ENCODE results near the gene PNPLA2.
A peak's percentile ranks its signal among the peaks of the same experiment; 100 is the strongest.

Gene PNPLA2

DNA sequence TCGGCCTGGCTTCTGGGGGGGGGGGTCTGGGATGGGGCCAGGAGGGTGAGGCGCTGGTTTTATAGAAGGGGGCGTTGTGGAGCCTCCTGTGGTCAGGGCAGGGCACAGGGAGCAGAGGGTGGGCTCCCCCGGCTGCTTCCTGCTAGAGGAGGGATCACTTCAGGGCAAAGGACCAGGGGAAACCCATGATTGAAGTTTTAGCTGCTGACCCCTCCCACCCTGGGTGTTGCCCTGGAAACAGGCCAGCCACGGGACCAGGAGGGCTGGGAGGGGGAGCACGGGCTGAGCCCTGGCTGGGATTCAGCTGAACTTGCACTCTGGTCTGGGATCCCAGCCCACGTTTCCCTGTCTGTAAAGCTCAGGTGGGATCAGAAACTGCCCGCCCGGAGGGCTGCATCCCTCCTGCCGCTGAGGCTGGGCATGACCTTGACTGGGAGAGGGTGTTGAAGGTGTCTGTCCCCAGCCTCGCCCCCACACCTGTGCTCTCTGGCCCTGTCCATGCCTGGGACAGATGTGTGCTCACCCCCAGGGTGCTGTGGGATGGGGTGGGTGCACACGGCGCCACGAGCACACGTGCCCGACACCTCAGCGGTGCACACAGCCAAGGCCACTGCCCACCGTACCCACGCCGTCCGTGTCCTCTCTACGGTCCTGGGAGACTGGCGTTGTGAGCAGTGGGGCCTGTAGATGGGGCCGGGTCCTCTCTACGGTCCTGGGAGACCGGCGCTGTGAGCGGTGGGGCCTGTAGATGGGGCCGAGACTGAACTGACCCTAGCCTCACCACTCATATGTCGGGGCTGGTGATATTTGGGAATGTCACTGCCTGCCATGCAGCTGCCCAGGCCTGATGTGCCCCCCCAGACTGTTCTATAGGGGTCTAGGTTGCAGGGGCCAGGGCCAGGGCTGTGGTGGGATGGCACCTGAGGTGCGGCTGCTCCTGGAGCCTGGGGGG, 26.3 kb downstream of the PNPLA2 start:
- DNase-seq (ENCODE audit: low spot score) = peak; percentile 92

DNA sequence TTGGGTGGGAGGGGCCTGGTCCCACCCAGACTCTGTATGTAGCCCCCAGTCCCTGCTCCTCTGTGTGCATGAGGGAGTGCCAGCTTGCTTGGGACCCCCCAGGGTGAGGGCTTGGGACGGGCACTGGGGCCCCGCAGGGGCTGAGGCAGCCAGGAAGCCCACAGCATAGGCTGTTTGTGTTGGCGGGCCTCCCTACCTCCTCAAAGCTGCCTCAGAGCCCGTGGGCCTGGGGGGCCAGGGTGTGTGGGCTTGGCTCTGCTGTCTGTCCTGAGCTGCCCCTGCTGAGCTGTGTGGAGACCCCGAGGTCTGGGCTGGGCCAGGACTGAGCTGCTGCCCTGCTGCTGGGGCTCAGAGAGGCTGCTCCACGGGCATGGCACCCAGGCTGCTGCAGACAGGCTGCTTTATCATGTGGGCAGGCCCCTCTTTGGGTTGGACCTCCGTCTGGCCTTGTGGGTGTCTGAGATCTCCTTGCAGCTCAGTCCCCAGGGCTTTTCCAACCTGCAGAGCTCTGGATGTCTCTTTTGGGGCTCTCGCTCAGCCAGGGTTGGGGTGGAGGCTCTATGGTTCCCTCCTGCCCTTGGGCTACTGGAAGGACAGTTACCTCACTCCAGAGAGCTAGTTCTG, 27.3 kb downstream of the PNPLA2 start:
- DNase-seq (ENCODE audit: low spot score) = no peak

DNA sequence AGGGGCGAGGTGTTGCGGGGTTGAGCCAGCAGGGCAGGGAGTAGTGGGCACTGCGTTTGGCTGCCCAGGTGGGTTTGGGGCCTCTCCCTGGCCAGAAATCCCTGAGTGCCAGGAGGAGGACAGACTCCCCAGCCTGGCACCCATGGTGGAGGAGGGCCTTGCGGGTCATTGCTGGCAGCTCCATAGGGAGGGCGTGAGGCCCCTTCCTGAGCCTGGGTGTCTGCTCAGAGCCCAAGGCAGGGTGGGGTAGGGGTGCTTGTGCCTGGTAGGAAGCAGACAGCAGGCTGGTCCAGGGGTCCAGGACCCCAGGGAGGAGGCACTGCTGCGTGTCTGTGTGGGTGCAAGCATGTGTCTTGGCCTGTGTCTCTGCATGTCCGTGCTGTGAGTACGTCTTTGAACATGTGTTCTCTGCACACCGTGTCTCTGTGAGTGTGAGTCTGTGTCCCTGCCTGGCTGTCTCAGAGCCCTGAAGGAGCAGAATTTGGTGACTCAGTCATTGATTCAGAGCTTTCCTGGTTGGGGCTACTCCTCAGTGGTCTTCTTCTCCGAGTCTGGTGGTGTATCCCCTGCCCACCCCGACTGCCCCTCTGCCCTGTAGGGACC, 27.9 kb downstream of the PNPLA2 start:
- DNase-seq (ENCODE audit: low spot score) = peak; percentile 40

DNA sequence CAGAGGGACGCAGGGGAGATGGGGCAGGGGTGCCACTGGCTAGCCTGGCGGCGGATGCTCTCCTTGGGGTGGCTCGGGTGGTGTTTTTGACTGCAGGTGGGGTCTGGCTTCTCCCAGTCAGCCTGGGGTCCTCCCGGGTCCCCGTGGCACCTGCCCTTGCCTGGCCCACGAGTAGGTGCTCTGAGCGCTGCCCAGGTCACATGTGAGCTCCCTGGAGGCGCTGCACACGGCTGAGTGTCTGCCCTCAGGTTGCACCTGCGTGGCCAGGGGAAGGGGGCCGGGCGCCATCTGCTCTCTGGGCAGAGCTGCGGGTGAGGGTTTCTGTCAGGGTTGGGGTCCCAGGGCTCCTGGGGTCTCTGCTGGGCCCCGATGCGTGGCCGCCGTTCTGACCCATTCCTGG, 29.2 kb downstream of the PNPLA2 start:
- DNase-seq (ENCODE audit: low spot score) = no peak

DNA sequence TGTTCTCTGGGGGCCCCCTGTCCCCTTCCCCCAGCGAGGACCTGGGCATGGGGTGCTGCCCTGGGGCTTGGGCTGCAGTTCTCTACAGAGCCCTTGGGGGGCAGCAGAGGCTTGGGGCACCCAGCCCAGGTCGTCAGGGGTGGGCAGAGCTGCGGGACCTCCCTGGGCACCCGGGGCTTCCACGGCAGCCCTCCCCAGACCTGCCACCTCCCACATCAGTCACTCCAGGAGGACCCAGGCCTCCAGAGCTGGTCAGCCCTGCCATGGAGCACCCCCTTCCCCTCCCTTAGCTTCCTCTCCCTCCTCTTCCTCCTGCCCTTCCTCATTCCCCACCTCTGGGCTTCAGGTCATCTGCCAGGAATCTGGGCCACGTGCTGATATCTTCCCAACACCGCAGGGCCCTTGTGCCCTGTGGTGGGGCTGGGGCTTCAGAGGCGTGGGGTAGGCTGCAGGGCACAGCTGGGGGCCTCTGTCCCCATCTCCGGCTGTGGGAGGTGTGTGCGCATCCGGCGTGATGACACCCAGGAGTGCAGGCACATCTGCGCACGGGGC, 29.7 kb downstream of the PNPLA2 start:
- DNase-seq (ENCODE audit: low spot score) = peak; percentile 72

DNA sequence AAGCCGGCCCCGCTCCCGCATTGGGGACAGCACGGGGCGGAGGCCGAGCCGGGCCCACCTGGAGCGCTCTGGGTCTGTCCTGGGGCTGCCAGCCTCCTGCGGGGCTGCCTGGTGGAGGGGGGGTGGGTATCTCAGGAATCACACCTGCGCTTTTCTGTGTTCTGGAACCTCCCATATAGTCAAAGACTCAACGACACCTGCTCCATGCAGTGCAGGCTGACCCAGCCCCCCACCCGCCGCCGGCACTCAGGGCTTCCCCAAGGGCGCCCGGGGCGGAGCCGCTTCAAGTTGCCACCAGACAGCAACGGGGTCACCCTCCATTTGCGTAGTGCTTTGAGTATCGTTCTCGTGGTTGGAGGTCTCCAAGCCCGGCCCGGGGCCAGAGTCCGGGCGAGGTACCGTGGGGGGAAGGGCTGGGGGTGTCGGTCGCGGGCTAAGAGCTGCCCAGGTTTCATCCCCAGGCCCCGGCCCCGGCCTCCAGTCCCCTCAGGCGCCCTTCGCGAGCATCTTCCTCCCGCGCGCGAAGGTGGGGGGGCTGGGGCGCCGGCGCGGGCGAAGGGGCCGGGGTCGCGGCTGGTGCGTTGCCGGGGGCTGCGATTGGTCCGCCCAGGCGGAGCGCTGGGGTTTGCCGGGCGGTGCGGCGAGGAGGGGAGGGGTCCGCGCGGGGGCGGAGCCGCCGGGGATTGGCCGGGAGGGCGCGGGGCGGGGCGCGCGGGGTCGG, 30.6 kb downstream of the PNPLA2 start:
- no peak for DNase-seq (ENCODE audit: low spot score)

DNA sequence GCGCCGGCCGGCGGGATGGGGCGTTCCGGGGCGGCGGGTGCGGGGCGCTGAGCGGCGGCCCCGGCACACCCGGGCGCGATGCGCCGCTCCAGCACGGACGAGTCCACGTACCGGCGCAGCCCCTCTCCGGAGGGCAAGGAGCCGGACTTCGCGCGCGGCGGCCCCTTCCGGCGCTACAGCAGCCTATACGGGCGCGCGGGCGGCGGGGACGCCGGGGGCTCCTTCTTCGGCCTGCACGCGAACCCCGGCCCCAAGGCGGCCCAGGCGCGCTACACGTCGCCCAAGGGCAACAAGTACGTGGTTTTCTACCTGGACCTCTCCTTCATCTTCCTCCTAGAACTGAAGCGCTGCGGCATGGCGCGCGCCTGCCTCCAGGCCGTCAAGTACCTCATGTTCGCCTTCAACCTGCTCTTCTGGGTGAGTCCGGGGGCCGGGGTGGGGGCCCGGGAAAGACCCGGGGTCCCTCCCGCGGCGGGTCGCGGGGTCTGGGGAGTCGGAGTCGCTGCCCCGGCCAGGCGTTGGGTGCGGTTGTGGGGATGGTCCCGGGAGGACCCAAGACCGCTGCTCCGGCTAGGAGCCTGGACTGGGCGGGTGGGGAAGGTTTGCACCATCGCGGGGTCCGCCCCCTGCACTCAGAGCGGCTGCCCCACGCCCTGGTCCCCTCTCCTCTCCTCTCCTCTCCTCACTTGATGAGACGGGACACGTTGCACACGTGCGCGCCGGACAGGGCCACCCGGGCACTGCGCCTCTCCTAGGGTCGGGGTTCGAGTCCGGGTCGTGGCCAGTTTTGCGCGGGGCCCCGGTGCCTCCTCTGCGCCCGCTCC, 31.4 kb downstream of the PNPLA2 start:
- DNase-seq (ENCODE audit: low spot score) = no peak

DNA sequence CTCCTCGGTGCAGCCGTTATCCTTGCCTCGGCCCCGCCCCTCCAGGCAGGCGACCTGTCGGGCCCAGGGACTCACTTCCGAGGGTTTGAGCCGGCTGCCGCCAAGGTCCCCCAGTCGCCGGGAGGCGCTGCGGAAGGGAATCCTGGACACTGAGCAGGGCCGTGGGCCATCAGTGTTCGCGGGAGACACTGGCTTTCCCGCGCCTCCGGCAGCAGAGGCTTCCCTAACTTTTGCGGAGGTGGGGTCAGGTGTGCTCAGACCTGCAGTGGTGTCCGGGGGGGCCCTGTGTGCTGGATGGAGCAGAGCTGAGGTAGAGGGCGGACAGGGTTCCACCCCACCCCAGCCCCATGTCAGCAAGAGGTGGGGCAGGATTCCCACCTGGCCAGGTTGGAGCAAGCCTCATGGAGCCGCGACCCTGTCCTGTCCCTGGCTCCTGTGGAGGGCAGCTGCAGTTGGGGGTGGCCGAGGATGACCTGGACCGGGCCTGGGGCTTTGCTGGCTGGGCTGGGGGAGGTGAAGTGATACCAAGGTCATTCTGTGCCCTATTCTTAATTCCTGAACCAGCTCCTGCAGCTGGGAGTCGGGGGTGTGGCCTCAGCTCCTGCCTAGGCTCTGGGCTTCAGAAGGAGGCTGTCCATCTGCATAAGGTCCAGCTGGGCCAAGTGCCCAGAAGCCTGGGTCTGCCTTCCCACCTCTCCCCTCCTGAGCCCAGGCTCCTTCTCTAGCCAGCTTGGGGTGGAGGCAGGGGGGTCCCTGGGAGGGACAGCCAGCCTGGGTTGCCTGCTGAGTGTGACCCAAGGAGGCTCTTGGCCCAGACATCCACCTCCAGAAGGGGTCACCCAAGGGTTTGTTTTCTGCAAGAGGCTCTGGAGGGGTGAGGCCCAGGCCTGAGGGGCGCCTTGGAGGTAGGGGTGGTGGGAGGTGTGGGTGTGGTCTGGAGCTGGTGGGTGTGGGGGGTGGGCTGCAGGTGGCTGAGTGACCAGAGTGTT, 32.4 kb downstream of the PNPLA2 start:
- DNase-seq (ENCODE audit: low spot score) = no peak

DNA sequence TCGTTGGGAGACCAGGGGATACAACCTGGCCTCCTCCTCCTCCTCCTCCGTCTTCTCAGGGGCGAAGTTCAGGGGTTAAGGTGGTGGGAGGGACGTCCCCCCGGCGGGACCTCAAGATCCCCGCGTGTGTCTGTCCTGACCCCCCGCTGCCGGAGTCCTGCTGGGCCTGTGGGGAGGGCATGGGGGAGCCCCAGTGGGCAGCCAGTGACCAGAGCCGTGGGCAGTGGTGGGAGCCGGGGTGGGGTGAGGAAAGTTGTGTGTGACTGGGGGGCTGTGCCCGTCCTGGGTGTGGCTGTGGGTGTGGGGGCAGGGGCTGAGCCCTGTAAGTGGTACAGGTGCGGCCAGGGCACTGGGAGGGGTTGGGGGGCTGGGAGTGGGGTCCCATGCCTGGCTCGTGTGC, 34.0 kb downstream of the PNPLA2 start:
- DNase-seq (ENCODE audit: low spot score) = no peak

DNA sequence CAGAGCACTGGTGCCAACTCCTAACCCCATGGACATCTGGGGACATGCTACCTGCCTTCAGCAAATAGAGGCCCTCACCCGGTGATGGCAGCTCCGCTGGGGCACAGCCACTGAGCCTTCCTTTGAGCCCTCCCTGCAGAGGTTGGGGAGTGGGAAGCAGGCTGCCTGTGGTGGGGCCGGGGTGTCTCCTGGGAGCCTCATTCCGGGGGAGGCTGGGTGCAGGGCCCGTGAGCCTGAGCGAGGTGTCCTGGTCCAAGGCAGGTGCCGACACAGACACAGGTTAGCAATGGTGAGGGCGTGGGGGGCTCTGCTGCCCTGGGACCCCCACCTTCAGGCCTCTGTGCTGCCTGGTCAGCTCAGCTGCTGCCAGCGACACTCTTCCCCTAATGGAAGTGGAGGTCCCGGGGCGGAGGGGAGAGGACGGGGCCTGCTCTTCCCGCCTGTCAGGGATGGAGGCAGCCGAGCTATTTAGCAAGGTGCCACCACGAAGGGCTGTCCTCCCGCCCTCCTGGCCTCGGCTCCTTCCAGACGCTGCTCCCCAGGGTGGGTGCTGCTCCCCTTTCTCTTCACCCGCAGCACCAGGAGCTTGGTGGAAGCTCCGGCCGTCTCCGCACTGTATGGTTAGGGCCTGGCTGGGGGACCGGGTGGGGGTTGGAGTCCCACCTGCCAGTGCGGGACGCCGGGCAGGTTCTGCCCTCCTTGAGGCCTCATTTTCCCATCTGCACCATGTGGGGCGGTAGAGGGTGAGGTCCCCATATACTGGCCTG, 35.2 kb downstream of the PNPLA2 start:
- DNase-seq (ENCODE audit: low spot score) = no peak

DNA sequence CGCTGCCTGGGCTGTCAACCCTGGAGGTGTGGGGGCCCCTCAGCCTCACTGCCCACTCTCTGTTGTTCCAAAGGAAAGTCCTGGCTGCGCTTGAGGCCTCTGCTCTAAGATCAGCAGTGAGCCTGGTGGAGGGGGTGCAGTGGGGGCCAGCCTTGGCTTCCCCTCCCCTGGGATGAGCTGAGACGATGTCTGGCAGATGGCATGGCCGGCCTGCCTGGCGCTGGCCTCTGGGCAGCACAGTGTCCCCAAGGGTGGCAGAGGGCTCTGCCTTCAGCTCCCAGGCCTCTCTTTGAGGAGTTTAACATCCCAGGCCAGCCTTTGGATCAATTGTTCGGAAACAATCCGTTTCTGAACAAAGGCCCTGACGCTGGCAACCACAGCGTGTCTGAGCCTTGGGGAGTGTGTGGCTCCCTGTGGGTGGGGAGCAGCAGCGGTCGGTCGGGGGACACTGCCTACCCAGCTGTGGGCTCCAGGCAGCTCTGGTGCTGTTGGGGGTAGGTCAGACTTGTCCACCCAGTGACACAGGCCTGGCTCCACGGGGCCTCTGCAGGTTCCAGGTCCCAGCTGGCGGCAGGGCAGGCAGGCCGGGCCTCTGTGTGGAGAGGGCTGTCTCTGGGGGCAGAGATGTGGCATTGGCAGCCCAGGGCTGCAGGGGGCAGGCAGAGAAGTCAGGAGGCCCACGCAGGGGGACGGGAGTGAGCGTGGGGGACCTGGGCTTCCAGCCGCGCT, 36.1 kb downstream of the PNPLA2 start:
- no peak for DNase-seq (ENCODE audit: low spot score)

DNA sequence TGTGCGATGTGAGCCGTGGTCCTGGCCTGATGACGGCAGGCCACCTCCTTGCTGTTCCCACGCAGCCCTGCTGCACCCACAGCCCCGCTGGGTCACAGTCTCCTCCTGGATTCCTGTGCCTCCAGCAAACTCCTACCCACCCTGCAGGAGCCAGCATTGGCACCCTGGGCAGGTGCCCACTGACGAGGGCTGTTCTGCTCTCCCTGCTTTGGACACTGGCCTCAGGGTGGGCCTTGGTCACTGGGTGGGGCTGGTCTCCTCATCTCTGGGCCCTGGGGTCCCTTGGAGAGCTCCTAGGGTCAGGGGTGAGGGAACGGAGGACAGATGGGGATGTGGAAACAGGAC, 36.6 kb downstream of the PNPLA2 start:
- DNase-seq (ENCODE audit: low spot score) = no peak

DNA sequence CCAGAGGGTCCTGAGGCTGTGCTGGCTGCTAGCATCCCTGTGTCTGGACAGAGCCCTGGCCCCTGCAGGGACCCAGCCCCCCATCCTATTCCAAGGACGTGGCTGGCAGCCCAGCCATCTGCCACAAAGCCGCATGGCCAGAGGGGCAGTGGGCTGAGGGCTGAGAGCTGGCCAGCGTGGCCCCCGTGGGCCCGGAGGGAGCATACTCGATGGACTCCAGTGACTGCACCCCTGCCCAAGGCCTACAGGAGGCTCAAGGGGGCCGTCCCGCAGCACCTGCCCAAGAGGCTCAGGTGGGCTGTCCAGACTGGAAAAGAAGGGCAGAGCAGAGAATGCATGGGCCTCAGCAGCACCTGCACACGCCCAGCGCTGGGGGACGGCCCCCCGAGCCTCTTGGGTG, 37.1 kb downstream of the PNPLA2 start:
- DNase-seq (ENCODE audit: low spot score) = no peak

DNA sequence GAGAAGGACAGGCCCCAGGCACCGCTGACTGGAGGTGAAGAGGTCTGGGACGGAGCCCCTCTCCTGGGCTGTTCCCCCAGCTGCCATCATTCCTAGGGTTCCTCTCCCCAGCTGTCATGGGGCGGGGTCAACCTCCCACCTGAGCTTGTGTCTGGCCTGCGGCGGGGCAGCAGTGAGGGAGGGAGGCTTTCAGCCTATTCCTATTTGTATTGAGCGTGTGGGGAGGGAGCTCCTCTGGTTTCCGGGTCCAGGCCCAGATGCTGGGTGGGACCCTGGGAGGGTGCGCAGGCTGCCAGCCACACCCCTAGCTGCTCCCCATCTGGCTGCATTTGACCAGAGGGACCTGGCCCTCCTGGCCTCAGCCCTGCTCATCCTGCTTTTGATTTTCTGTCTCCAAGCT, 37.7 kb downstream of the PNPLA2 start:
- no peak for DNase-seq (ENCODE audit: low spot score)

DNA sequence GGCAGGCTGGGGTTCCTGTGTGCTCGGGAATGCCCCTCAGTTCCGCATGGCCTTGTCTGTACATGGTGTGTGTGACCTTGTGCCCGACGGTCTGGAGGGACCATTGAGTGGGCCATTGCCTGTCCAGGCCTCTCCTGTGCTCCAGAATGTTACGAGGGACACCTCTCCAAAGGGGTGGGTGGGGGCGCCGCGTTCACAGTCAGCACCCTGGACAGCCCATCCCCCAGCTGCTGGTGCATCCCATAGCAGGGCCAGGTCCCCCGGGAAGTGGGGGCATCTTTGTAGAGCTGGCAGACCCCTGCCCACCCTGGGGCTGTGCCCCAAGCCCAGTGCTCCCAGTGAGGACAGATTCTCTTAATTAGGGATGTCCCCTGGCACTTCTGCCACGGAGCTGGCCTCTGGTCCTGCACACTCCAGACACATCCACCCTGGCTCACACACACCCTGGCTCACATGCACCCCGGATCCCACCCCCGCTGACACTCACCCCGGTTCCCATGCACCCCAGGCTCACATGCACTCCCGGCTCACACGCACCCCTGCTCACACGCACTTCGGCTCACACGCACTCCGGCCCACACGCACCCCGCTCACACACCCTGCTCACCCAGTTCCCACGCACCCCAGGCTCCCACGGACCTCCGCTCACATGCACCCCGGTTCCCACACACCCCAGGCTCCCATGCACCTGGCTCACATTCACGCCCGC, 39.5 kb downstream of the PNPLA2 start:
- DNase-seq (ENCODE audit: low spot score) = no peak

DNA sequence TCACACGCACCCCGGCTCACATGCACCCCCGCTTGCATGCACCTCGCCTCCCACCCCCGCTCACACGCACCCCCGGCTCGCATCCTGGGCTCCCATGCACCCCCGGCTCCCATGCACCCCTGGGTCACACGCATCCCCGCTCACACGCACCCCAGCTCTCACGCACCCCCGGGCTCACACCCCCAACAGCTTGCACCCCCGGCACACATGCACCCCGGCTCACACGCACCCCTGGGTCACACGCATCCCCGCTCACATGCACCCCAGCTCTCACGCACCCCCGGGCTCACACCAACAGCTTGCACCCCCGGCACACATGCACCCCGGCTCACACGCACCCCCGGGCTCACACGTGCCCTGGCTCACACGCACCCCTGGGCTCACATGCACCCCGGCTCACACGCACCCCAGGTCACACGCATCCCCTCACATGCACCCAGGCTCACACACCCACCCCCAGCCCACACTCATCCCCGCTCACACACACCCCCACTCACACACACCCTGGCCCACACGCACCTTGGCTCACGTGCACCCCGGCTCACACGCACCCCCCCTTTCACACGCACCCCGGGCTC, 40.1 kb downstream of the PNPLA2 start:
- no peak for DNase-seq (ENCODE audit: low spot score)

DNA sequence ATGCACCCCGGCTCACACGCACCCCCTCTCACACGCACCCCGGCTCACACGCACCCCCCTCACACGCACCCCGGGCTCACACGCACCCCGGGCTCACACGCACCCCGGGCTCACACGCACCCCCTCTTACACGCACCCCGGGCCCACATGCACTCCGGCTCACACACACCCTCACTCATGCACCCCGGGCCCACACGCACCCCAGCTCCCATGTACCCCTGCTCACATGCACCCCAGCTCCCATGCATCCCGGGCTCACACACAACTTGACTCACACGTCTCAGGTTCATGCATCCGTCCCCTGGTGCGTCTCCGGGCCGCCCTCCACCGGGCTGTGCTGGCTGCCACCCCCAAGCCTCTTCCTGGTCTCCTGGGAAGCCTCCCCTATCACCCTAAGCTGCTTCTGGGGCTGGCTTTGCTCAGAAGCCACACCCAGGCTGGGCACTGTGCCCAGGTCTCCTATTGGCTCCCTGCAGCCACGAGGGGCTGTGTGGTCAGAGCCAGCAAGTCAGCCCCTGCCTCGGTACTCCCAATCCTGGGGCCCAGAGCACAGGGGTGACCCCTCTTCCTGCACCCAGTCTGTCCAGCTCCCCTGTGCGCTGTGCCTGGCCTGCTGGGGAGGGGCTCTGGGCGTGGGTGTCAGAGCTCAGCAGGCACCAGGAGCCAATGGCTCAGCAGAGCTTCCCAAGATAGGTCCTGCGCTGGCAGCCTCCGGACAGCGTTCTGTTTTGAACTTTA, 40.8 kb downstream of the PNPLA2 start:
- peak; percentile 91 for DNase-seq (ENCODE audit: low spot score)

All from AG08395 (cell line).